Measurements from ENCODE around the gene PIGL. TPM values are rescaled to one million over a fixed set of nuclear protein-coding genes. Genes with fewer than 3 reads are reported as not detected.

PIGL gene
- total RNA-seq, 1 donor from 2014 or later: 65.8 TPM

DNA sequence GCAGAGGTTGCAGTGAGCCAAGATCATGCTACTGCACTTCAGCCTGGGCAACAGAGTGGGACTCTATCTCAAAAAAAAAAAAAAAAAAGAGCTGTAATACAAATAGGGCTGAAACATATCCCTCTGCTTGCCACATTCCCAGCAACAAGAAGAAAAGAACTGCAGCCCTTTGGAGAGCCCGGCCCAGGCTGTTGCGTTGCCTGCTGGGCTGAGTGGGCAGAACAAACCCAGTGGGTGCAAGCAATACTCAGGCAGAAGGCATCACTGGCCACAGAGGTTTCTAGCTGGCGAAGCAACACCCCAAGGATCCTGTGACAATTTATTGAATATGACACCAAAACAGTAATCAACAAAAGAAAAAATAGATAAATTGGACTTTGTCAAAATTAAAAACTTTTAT is 44.0 kb downstream of the PIGL start:
- intact Hi-C loops (cut with DNase I): no loop called here
- no peak overlapping the region for H3K27ac ChIP-seq
- H3K9me3 ChIP-seq: no peaks in the 10 kb centered on the region
- no peak for DNase-seq (ENCODE audit: extremely low spot score in 2 of 2)
- no peak overlapping the region for H3K4me3 ChIP-seq
- H3K36me3 ChIP-seq: no peaks in the 10 kb centered on the region
- TF ChIP-seq, protein P1, sequence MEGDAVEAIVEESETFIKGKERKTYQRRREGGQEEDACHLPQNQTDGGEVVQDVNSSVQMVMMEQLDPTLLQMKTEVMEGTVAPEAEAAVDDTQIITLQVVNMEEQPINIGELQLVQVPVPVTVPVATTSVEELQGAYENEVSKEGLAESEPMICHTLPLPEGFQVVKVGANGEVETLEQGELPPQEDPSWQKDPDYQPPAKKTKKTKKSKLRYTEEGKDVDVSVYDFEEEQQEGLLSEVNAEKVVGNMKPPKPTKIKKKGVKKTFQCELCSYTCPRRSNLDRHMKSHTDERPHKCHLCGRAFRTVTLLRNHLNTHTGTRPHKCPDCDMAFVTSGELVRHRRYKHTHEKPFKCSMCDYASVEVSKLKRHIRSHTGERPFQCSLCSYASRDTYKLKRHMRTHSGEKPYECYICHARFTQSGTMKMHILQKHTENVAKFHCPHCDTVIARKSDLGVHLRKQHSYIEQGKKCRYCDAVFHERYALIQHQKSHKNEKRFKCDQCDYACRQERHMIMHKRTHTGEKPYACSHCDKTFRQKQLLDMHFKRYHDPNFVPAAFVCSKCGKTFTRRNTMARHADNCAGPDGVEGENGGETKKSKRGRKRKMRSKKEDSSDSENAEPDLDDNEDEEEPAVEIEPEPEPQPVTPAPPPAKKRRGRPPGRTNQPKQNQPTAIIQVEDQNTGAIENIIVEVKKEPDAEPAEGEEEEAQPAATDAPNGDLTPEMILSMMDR (IDR thresholded peaks at IDR 0.05): no peak
- TF ChIP-seq POLR2AphosphoS5 (IDR thresholded peaks at IDR 0.05; ENCODE audit: insufficient read depth in 1 of 2, low read depth in 1 of 2) (no peak), POLR2A (IDR thresholded peaks at IDR 0.05) (no peak)
- H3K4me1 ChIP-seq: peaks cover 6% of the 10 kb centered on the region
- no peaks in the 10 kb centered on the region for H3K27me3 ChIP-seq

DNA sequence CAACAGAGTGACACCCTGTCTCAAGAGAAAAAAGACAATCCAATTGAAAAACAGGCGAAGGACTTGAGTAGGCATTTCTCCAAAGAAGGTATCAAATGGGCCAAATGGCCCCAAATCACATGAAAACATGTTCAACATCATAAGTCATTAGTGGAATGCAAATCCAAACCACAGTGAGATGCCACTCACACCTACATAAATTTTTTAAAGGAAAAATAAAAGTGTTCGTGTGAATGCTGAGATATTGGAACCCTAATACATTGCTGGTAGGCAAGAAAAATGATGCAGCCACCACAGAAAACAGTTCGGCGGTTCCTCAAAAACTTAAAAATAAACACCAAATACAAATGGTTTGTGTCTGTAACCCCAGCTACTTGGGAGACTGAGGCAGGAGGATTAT is 45.2 kb downstream of the PIGL start:
- no peak overlapping the region for H3K4me3 ChIP-seq
- no peaks in the 10 kb centered on the region for H3K4me1 ChIP-seq
- no peaks in the 10 kb centered on the region for H3K27me3 ChIP-seq
- TF ChIP-seq, protein P1 (IDR thresholded peaks at IDR 0.05): no peak
- no peak for TF ChIP-seq POLR2A (IDR thresholded peaks at IDR 0.05)
- TF ChIP-seq POLR2AphosphoS5 (IDR thresholded peaks at IDR 0.05; ENCODE audit: insufficient read depth in 1 of 2, low read depth in 1 of 2): no peak
- no peaks in the 10 kb centered on the region for H3K9me3 ChIP-seq
- intact Hi-C loops (cut with DNase I): no loop called here
- H3K36me3 ChIP-seq: no peaks in the 10 kb centered on the region
- H3K27ac ChIP-seq: no peak overlapping the region
- DNase-seq (ENCODE audit: extremely low spot score in 2 of 2): no peak

DNA sequence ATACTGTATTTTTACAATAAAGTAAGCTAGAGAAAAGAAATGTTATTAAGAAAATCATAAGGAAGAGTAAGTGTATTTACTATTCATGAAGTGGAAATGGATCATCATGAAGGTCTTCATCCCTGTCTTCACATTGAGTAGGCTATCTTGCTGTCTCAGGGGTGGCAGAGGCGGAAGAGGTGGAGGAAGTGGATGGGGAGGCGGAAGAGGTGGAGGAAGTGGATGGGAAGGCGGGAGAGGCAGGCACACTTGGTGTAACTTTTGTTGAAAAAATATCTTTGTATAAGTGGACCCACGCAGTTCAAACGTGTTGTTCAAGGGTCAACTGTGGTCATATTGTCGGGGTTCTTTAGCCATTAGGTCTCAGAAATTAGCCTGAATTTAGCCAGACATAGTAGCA is 50.2 kb downstream of the PIGL start:
- H3K9me3 ChIP-seq: no peaks in the 10 kb centered on the region
- TF ChIP-seq POLR2AphosphoS5 (IDR thresholded peaks at IDR 0.05; ENCODE audit: insufficient read depth in 1 of 2, low read depth in 1 of 2): no peak
- TF ChIP-seq, protein P1 (IDR thresholded peaks at IDR 0.05): no peak
- no peaks in the 10 kb centered on the region for H3K4me1 ChIP-seq
- H3K27me3 ChIP-seq: no peaks in the 10 kb centered on the region
- DNase-seq (ENCODE audit: extremely low spot score in 2 of 2): no peak
- H3K27ac ChIP-seq: no peak overlapping the region
- intact Hi-C loops (cut with DNase I): no loop called here
- H3K36me3 ChIP-seq: no peaks in the 10 kb centered on the region
- H3K4me3 ChIP-seq: no peak overlapping the region

DNA sequence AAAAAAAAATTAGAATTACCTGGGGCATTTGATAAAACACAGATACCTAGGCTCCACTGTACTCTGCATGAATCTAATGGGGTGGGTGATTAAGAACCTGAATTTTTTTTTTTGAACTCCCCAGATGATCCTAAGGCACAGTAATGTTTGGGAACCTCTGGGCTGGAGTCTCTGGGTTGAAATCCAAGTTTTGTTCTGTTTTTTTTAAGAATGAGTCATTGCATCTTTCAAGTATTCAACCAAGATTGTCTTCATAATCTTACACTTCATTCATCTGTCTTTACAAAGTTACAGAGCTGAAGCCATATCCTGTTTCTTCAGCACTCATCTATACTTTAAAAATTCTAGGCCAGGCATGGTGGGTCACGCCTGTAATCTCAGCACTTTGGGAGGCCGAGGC is 52.6 kb downstream of the PIGL start:
- Histone ChIP-seq H3K27me3 (no peaks in the 10 kb centered on the region), H3K4me3 (no peak overlapping the region), H3K9me3 (no peaks in the 10 kb centered on the region), H3K4me1 (no peaks in the 10 kb centered on the region), H3K27ac (no peak overlapping the region), H3K36me3 (no peaks in the 10 kb centered on the region)
- no peak for TF ChIP-seq POLR2AphosphoS5 (IDR thresholded peaks at IDR 0.05; ENCODE audit: insufficient read depth in 1 of 2, low read depth in 1 of 2)
- TF ChIP-seq POLR2A (IDR thresholded peaks at IDR 0.05): no peak
- TF ChIP-seq, protein P1 (IDR thresholded peaks at IDR 0.05): no peak
- intact Hi-C loops (cut with DNase I): no loop called here
- no peak for DNase-seq (ENCODE audit: extremely low spot score in 2 of 2)

DNA sequence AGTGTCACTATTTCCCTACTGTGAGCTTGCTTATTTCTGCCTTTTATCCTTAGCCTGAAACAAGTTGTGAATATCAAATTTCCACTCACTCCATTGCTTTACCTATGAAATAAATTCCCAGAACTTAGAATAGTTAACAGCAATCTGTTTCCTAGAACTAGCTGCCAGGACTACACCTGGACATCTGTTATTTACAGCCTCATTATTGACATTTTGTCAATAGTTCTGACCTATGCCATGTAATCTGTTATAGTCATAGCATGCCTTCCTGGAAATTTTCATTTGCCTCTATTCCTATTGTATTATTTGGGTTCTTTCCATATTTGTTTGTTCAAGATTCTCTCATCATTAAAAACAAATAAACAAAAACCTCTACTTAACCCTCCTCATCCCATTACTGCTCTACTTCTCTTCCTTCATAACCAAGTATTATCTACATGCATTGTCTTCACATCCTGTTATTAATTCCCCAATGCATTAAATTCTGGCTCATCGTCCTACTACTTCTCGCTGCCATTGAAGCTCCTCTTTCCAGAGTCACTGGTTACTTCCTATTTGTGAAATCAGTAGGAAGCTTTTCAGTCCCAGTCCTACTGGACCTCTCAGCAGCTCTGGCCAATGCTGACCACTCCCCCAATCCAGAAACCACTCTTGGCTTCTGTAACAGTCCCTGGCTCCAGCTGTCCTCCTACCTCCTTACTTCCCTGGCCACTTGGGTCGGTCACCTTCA is 55.3 kb downstream of the PIGL start:
- no peaks in the 10 kb centered on the region for H3K27me3 ChIP-seq
- H3K36me3 ChIP-seq: no peaks in the 10 kb centered on the region
- intact Hi-C loops (cut with DNase I): no loop called here
- no peaks in the 10 kb centered on the region for H3K4me1 ChIP-seq
- TF ChIP-seq POLR2A (IDR thresholded peaks at IDR 0.05) (no peak), POLR2AphosphoS5 (IDR thresholded peaks at IDR 0.05; ENCODE audit: insufficient read depth in 1 of 2, low read depth in 1 of 2) (no peak)
- TF ChIP-seq, protein P1 (IDR thresholded peaks at IDR 0.05): no peak
- no peak overlapping the region for H3K4me3 ChIP-seq
- no peak for DNase-seq (ENCODE audit: extremely low spot score in 2 of 2)
- H3K9me3 ChIP-seq: no peaks in the 10 kb centered on the region
- H3K27ac ChIP-seq: no peak overlapping the region
